Activated naive CD8-positive, alpha-beta T cell treated with anti-CD3 and anti-CD28 coated beads for 36 hours (primary cell): ENCODE results near the gene LPCAT4. TPM values are rescaled to one million over a fixed set of nuclear protein-coding genes. Genes with fewer than 3 reads are reported as not detected.

Experiments used
- total RNA-seq, 2 experiments: library from RNA; stranded (reverse); gene quantifications; one replicate each; pipeline ENCODE4 v1.2.3, GENCODE V29; 2021

The LPCAT4 gene
- total RNA-seq, 2 experiments from 2014 or later: 49.8 to 49.9 TPM

Other genes starting within 250 kb of the LPCAT4 start
- gene KATNBL1, start 157.1 kb downstream of the LPCAT4 start, total RNA-seq: 10 to 100 TPM; 36.2 to 37.0 TPM
- 100 to 1,000 TPM in 1 of 2 experiments, 10 to 100 TPM in 1; 96.7 to 101 TPM for gene EMC4, start 142.2 kb downstream of the LPCAT4 start, total RNA-seq
- 10 to 100 TPM; 19.2 to 20.1 TPM for gene SLC12A6, start 29.4 kb downstream of the LPCAT4 start, total RNA-seq
- 100 to 1,000 TPM; 285 to 303 TPM for gene NOP10, start 24.1 kb downstream of the LPCAT4 start, total RNA-seq
- gene NUTM1, start 23.9 kb downstream of the LPCAT4 start, total RNA-seq: not detected
- 100 to 1,000 TPM; 123 to 126 TPM for gene GOLGA8A, start 70.6 kb upstream of the LPCAT4 start, total RNA-seq
- gene GOLGA8B, start 216.5 kb upstream of the LPCAT4 start, total RNA-seq: 100 to 1,000 TPM; 132 to 139 TPM